Femur (tissue), 1 donor: Measurements from ENCODE around the gene RIN2.

ENCODE experiments used
- DNase-seq: peaks from one replicate; pipeline ENCODE4 v3.0.0-alpha.2; 2017

The RIN2 gene

DNA sequence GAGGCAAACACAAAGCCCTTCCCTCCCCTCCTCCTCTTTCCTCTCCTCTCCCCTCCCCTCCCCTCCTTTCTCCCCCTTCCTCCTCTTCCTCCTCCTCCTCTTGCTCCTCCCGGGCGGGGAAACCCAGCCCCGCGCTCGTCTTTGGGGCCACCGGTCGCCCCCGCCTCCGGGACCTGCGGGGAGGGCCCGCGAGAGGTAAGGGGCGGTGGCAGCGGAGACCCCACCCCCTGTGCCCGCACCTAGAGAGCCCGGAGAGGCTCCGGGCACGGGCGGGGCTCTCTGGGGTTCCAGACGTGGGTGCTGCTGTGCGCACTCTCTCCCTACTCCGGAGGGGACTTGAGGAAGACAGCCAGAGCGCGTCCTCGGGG lies at the start of gene RIN2:
Gene RIN2, plus strand, starts transcription at position 126 of the 368 bp plus-strand sequence. CDS start 131,344 bp downstream, outside the sequence.
- no peak for DNase-seq

DNA sequence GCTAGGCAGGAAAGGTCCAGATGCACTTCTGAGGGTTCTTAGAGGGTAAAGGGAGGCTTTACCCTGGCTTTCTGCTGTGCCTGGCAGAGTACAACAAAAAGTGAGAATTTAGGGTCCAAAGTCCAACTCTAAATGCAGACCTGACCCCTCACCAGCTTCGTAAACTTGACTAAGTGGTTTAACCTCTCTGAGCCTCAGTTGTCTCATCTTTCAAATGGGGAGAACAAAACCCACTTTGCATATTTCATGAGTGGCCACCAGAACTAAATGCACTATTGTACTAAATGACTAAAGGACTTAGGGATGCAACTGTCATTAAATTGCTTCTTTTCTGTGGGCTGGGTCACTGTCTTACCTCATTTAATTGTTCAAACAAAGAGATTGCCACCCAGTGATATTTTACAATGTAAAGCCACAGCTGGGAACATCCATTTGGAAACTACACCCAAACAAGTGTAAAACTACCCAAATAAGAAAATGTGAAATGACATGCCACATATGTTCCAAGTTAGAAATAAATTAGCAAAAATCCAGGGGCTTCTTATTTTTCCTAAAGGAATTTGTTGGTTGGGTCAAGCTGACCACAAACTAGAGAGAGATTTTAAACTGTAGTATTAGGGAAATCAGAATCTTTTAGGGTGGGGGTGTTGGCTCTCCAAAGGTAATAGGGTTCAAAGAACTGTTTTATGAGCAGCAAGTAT lies 48.3 kb upstream of the RIN2 start:
- DNase-seq: no peak

- DNase-seq: no peak
These were observed 47.5 kb upstream of the RIN2 start for GRCh38 chr20:19710336-19711120.

DNA sequence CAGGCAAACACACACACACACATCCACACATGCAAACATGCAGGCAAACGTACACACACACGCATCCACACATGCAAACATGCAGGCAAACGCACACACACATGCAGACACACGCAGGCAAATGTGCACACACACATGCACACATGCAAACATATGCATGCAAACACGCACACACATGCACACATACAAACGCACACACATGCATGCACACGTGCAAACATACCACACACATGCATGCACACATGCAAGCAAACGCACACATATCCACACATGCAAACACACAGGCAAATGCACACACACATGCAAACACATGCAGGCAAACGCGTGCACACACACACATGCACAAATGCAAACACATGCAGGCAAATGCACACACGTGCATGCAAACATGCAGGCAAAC lies 46.9 kb upstream of the RIN2 start:
- no peak for DNase-seq

DNA sequence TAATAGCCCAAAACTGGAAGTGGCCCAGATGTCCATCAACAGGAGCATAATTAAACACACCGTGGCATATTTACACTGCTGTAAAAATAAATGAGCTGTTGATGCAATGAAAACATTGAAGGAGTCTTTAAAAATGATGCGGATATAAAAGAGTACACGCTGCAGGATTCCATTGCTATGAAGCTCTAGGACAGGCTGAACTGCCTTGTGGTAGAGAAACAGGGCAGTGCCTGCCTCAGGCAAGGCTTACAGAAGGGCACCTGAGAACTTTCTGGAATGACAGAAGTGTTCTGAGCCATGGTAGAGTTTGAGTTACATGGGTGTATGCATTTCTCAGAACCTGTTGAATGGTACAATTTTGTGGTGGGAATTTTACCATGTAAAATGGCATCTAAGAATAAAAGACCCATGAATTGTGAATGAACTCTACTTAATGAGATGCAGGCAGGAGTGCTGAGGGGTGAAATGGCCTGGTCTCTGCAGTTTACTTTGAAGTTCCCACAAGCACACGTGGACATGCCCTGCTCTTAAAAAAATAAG lies 45.3 kb upstream of the RIN2 start:
- no peak for DNase-seq

DNA sequence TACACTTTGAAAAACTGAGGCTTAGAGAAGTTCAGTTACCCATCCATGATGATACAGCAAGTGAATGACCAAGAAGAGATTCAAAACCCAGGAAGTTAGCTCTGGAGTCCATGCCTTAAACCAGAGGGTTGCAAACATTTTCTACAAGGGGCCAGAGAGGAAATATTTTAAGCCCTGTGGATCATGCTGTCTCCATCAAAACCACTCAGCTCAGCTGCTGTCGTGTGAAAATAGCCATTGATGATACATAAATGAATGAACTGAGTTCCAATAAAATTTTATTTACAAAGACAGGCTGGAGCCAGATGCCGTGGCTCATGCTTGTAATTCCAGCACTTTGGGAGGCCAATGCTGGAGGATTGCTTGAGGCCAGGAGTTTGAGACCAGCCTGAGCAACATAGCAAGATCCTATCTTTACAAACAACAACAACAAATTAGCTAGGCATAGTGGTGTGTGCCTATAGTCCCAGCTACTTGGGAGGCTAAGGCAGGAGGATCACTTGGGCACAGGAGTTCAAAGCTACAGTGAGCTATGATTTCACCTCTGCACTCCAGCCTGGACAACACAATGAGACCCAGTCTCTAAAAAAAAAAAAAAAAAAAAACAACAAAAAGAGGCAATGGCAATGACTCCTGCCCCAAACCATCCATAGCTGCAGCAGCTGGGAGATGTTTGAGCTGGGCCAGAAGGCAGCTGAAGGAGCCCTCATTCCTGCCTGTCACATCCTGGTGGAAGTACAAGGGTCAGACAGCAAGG lies 44.1 kb upstream of the RIN2 start:
- no peak for DNase-seq

DNA sequence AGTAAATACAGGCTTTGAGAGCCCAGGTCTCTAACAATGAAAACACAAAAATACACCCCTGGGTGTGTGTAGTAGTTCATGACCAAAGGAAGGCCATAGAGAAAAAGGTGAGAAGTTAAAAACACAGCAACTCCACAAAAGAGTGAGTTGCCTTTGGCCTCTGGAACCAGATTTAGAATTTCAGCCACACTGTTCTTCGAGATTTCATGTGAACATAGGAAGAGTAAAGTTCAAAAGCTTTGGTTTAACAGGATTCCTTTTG lies 43.5 kb upstream of the RIN2 start:
- no peak for DNase-seq

DNA sequence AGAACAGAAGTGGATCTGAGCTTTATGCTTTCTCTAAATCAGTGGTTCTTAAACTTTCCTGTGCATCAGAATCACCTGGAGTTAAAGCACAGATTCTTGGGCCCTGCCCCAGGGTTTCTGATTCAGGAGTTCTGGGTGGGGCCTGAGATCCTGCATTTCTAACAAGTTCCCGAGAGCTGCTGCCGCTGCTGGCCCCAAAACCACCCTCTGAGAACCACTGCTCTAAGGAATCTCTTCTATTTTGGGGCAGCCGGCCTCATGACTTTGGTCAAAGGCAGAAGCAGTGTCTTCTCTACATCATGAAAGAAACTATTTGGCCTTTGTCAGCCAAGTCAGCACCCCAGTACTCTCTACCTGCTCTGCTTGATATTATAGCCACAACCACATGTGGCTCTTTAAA lies 42.1 kb upstream of the RIN2 start:
- no peak for DNase-seq

DNA sequence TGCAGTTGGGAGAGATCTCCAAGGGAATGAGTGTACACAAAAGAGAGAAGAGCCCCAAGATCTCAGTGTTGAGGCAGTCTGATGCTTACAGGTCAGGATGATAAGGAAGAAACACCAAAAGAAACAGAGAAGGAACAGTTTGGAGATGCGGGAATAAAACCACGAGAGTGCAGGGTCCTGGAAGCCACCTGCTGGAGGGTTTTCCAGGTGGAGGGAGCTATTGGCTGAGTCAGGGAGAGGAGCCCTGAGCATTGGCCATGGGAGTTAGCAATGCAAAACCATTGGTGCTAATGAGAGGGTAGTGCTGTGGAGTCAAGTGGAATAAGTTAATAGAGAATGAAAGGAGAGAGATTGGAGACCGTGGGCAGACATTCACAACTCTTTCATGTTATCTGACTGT lies 39.2 kb upstream of the RIN2 start:
- DNase-seq: peak; percentile 7

- DNase-seq: no peak
These were observed 37.1 kb upstream of the RIN2 start for GRCh38 chr20:19720991-19721390.

DNA sequence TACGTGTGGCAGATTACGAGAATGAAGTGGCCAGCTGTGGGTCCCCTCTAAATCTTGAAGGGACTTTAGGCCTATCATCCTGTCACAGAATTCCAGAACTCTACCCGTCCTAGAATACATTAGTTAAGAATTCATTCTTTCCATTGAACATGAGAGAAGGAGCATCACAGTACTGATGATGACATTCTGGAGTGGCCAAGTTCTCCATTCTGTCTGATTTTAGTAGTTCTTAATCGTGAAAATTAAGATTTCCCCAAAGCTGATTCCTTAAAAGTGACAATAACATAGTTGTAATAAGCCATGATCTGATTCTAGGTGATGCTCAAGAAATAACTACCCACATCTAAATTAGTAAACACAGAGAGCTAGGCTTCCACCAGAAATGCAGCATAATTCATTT lies 35.0 kb upstream of the RIN2 start:
- DNase-seq: no peak

DNA sequence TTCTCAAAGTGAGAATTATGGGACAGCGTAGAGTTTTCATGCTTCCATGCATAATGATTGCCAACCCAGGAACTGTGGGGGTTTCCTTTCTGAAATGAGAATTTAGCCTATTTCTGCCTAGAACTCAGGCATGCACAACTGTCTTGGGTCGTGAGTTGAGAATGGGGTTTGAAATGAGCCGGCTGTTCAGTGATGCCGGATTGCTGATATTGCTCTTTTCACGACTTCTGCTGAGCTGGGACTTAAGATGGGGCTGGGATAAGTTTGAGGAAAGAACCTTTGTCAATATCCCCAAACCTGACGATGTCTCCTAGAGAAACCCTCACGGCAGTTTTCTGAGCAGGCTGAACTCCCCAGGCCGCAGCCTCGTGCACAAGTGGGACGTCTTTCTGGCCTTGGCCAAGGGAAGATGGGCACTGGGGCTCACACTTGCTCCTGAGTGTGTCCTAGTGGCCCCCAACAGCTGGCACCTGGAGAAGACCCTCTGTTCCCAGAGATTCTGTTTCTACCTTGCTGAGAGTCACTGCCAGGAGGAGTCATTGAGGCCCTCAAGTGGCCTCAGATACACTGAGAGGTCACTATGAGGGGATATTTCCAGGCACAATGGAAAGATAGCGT lies 34.1 kb upstream of the RIN2 start:
- DNase-seq: no peak

DNA sequence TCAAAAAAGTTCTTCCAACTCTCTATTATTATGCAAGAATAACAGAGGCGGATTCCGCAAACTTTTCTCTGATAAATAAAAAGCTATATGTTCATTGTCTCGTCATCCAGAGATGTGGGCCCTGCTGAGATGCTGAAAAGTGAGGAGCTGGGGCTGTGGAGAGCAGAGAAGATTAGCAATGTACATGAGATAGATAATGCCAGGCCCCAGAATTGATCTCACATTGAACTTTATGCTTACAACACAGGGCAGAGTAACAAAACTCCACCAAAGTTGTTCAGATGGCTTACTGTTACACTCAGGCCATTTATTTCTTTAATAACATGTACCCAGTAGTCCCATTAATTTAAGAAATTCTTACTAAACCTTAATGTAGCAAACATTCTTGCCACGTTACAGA lies 32.7 kb upstream of the RIN2 start:
- no peak for DNase-seq

- no peak for DNase-seq
These were observed 32.1 kb upstream of the RIN2 start for GRCh38 chr20:19725814-19726525.

- DNase-seq: no peak
These were observed 30.7 kb upstream of the RIN2 start for GRCh38 chr20:19727251-19727847.

- DNase-seq: no peak
These were observed 28.4 kb upstream of the RIN2 start for GRCh38 chr20:19729672-19730071.

GRCh38 chr20:19730706-19731105 lies 27.4 kb upstream of the RIN2 start:
- no peak for DNase-seq

GRCh38 chr20:19734811-19735210 lies 23.2 kb upstream of the RIN2 start:
- DNase-seq: no peak

DNA sequence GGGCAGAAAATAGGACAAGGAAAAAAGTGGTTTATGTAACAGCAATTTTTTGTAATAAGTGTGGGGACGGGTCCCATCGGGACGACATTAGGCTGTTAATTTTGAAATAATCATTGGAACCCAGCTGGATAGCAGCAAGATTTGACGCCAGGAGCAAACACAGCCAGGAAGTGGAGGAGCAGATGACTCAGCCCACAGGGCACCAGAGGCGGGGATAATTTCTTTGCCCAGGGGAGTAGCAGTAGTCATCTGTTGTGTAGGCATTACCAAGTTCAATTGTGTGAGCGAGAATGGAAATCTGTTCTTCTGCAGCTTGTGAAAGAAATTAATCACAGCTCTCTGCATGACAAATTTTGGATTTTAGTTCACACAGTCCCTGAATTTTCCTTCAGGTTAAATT lies 22.6 kb upstream of the RIN2 start:
- DNase-seq: peak; percentile 72

DNA sequence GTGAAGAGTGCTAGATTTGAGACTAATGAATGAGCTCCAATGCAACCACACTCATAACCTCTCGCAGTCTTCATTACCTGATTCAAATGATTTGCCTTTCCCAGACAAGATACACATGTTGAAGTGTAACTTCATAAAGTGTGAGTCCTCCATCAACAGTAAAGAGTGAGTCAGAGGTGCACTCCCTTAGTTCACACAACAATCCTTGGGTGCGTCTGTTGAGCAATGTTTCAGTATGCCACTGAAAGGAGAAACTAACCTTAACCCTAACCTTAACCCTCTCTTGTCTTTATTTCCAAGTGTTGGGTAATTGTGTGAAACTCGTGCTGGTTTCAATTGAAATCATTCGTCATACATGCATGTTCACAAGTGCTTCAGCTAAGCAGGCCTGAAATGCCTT lies 21.0 kb upstream of the RIN2 start:
- no peak for DNase-seq

- no peak for DNase-seq
These were observed 19.1 kb upstream of the RIN2 start for GRCh38 chr20:19738951-19739350.

GRCh38 chr20:19739351-19739750 lies 18.7 kb upstream of the RIN2 start:
- DNase-seq: no peak
